Epithelial cell of proximal tubule (primary cell): ENCODE measurements around the gene ACTN2. TPM values are rescaled to one million over a fixed set of nuclear protein-coding genes. Genes with fewer than 3 reads are reported as not detected.

Experiments used
- DNase-seq: peaks from one replicate; pipeline ENCODE4 v3.0.0-alpha.2; 2011; ENCODE audit warnings: low read depth
- H3K4me3 ChIP-seq: 2 replicates; pipeline ENCODE4 v1.5.1; 2011; ENCODE audit warnings: low read depth, mild to moderate bottlenecking, low read length
- total RNA-seq: library from RNA; depleted of rRNA; stranded (reverse); fragments of >200 nt; gene quantifications from 2 replicates; pipeline ENCODE4 v1.2.3, GENCODE V29; 2015
- TF ChIP-seq, protein P1 (sequence below): conservative IDR thresholded peaks from 2 replicates; pipeline ENCODE4 v1.5.1; 2012; ENCODE audit warnings: low read depth, mild to moderate bottlenecking, low read length

Gene ACTN2
- total RNA-seq, 1 donor from 2014 or later, result 0.52 TPM

DNA sequence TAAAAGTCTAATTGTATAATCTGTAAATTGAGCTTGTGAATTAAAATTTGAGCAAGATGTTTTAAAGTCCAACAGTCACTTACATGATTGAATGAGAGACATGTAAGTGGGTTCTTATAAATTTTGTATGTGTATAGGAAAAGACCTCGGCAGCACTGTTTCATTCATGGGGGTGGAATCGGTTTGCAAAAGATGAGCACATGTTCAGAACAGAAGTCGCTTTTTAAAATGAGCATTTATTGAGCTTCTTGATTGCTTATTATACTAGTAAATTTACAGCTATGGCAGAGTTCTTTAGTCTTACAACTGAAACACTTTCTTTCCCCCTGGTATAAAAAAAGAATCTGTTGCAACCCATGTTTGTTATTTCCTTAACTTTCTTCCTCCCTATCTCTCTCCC, 33.9 kb downstream of the ACTN2 start:
- no peak overlapping the region for H3K4me3 ChIP-seq
- DNase-seq, result no peak
- TF ChIP-seq, protein P1, sequence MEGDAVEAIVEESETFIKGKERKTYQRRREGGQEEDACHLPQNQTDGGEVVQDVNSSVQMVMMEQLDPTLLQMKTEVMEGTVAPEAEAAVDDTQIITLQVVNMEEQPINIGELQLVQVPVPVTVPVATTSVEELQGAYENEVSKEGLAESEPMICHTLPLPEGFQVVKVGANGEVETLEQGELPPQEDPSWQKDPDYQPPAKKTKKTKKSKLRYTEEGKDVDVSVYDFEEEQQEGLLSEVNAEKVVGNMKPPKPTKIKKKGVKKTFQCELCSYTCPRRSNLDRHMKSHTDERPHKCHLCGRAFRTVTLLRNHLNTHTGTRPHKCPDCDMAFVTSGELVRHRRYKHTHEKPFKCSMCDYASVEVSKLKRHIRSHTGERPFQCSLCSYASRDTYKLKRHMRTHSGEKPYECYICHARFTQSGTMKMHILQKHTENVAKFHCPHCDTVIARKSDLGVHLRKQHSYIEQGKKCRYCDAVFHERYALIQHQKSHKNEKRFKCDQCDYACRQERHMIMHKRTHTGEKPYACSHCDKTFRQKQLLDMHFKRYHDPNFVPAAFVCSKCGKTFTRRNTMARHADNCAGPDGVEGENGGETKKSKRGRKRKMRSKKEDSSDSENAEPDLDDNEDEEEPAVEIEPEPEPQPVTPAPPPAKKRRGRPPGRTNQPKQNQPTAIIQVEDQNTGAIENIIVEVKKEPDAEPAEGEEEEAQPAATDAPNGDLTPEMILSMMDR, result no peak

DNA sequence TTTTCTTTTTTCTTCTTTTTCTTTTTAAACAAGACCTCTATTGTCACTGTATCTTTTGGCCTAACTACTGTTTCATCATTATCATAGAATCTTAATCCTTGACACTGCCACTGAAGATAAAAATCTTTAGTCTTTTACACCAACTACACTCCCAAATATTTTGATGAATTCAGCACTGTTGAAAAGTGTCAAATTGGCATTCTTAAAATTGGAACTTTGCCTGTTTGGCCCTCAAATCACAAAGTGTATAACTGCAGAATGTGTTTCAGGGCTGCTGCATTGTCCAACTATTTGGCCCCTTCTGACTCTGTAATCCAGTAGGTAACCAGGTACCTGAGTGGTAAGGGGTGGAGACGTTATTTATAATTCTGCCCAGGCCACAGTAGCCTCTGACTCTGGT, 34.3 kb downstream of the ACTN2 start:
- no peak for DNase-seq
- H3K4me3 ChIP-seq, result no peak overlapping the region
- TF ChIP-seq, protein P1, result no peak

- DNase-seq, result no peak
- H3K4me3 ChIP-seq, result no peak overlapping the region
- TF ChIP-seq, protein P1, result no peak
Measured at GRCh38 chr1:236724049-236724448, 37.8 kb downstream of the ACTN2 start.

DNA sequence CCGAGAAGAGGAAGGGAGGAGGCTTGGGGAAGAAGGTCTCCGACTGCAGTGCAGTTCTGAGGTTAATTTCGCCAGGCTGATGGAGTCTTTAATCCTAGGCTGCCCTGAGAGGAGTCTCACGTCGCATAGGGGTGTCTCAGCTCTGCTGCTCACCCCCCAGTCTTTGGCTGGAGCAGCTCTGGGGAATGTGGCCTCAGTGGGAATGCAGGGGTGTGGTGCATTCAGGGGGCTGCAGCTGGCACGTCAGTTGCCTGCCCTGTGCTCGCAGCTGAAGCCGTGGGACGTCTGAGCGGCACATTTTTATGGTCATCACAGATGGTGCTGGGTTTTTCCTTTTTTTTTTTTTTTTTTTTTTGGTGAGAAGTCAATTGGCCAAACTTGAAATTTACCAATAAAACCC, 38.2 kb downstream of the ACTN2 start:
- H3K4me3 ChIP-seq, result no peak overlapping the region
- no peak for DNase-seq
- TF ChIP-seq, protein P1, result no peak

- TF ChIP-seq, protein P1, result no peak
- no peak overlapping the region for H3K4me3 ChIP-seq
- no peak for DNase-seq
Measured at GRCh38 chr1:236725668-236726067, 39.4 kb downstream of the ACTN2 start.

GRCh38 chr1:236727521-236727920, 41.2 kb downstream of the ACTN2 start:
- DNase-seq, result no peak
- no peak overlapping the region for H3K4me3 ChIP-seq
- TF ChIP-seq, protein P1, result no peak

DNA sequence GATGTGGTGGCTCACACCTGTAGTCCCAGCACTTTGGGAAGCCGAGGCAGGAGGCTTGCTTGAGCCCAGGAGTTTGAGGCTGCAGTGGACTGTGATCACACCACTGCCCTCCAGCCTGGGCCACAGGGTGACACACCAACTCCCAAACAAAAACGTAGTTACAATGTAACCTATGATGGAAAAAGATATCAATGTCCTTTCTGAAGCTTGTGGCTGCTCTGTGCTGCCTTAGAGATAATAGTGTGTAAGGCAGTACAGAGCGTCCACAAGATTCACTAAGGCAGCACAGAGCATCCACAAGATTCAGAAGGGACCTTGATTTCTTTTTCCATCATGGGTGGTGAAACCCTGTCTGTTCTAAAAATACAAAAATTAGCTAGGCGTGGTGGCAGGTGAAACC, 42.5 kb downstream of the ACTN2 start:
- no peak overlapping the region for H3K4me3 ChIP-seq
- TF ChIP-seq, protein P1, result no peak
- DNase-seq, result no peak
